Neural crest cell (in vitro differentiated cells): ENCODE measurements around the gene OR2D3. TPM values are rescaled to one million over a fixed set of nuclear protein-coding genes. Genes with fewer than 3 reads are reported as not detected.
"Not testable (repeated sequence)": the region's sequence is repeated elsewhere in the genome, so short reads cannot be mapped to it uniquely, and the experiment has no call there.

Experiments used
- DNase-seq: peaks from one replicate; pipeline ENCODE4 v3.0.0; 2021; ENCODE audit warnings: low read depth, mixed read lengths, low spot score
- H3K27ac Mint-ChIP-seq: one replicate; pipeline ENCODE4 v1.8.0; 2021; ENCODE audit warnings: mild to moderate bottlenecking, mixed read lengths; ENCODE audit not compliant: unreplicated experiment
- H3K27me3 Mint-ChIP-seq: 2 replicates; pipeline ENCODE4 v1.8.0; 2021; ENCODE audit warnings: low read depth, mild to moderate bottlenecking, mixed read lengths
- H3K36me3 Mint-ChIP-seq: 2 replicates; pipeline ENCODE4 v1.8.0; 2021; ENCODE audit warnings: low read depth, mild to moderate bottlenecking, mixed read lengths
- H3K4me1 Mint-ChIP-seq: 2 replicates; pipeline ENCODE4 v1.8.0; 2021; ENCODE audit warnings: mixed read lengths
- H3K4me3 Mint-ChIP-seq: one replicate; pipeline ENCODE4 v1.8.0; 2021; ENCODE audit warnings: mild to moderate bottlenecking, mixed read lengths
- H3K9me3 Mint-ChIP-seq: 2 replicates; pipeline ENCODE4 v1.8.0; 2021; ENCODE audit warnings: mixed read lengths
- CTCF ChIP-seq: fragments of 200-600 bp; sonication (generic); conservative IDR thresholded peaks from 2 replicates; pipeline ENCODE4 v1.5.0; 2021; ENCODE audit warnings: antibody characterized with exemption, mild to moderate bottlenecking
- total RNA-seq: library from RNA; stranded (reverse); gene quantifications from 2 replicates; pipeline ENCODE4 v1.2.1, GENCODE V29; 2021

OR2D3 gene
- total RNA-seq, 1 donor from 2014 or later = not detected

GRCh38 chr11:6928916-6929315, 8.1 kb downstream of the OR2D3 start:
- H3K36me3 Mint-ChIP-seq = peaks cover 6% of the 10 kb centered on the region
- H3K27ac Mint-ChIP-seq = no peak overlapping the region
- TF ChIP-seq CTCF = no peak
- H3K4me1 Mint-ChIP-seq = peaks cover 32% of the 10 kb centered on the region
- no peaks in the 10 kb centered on the region for H3K27me3 Mint-ChIP-seq
- no peak for DNase-seq
- no peaks in the 10 kb centered on the region for H3K9me3 Mint-ChIP-seq
- peak overlapping the region; percentile 54 for H3K4me3 Mint-ChIP-seq

GRCh38 chr11:6931146-6931713, 10.4 kb downstream of the OR2D3 start:
- no peak for DNase-seq
- no peak for TF ChIP-seq CTCF
- Mint-ChIP-seq H3K36me3 (peaks cover 18% of the 10 kb centered on the region), H3K4me3 (no peak overlapping the region), H3K27ac (no peak overlapping the region), H3K4me1 (peaks cover 23% of the 10 kb centered on the region), H3K9me3 (no peaks in the 10 kb centered on the region), H3K27me3 (no peaks in the 10 kb centered on the region)

DNA sequence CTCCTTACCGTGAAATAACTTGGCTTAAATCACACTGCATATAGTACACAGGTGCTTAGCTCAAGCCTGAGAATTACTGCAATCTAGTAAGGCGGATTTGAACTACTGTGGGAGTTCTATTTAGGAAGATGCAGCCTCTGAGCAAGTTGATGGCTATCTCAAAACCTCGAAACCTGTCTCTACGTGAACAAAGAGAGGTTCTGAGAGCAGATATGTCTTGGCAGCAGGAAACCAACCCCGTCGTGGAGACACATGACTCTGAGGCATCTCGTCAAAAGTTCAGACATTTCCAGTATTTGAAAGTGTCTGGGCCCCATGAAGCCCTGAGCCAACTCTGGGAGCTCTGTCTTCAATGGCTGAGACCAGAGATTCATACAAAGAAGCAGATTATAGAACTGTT, 11.3 kb downstream of the OR2D3 start:
- Mint-ChIP-seq H3K36me3 (peaks cover 22% of the 10 kb centered on the region), H3K9me3 (no peaks in the 10 kb centered on the region), H3K4me1 (peaks cover 17% of the 10 kb centered on the region), H3K27ac (no peak overlapping the region), H3K27me3 (no peaks in the 10 kb centered on the region), H3K4me3 (no peak overlapping the region)
- DNase-seq = no peak
- no peak for TF ChIP-seq CTCF

DNA sequence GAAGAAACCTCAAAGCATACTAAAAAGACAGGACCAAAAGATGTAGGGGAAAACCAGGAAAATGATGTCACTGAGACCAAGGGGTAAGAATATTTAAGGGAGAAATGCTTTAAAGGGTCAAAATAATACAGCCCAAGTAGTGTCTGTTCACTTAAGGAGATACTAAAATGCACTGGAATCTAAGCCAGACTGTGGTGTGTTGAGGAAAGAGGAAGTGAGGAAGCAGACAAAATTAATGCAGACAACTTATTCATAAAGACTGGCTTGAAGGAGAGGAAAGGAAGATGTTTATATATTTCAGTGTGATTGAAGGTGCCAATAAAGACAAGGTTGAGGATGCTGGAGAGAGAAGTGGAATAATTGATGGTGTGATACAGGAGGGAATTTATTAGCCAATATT, 21.2 kb downstream of the OR2D3 start:
- no peak for DNase-seq
- Mint-ChIP-seq H3K27me3 (no peaks in the 10 kb centered on the region), H3K4me1 (no peaks in the 10 kb centered on the region), H3K9me3 (no peaks in the 10 kb centered on the region), H3K27ac (peak overlapping the region; percentile 2), H3K4me3 (no peak overlapping the region), H3K36me3 (peaks cover 10% of the 10 kb centered on the region)
- no peak for TF ChIP-seq CTCF

DNA sequence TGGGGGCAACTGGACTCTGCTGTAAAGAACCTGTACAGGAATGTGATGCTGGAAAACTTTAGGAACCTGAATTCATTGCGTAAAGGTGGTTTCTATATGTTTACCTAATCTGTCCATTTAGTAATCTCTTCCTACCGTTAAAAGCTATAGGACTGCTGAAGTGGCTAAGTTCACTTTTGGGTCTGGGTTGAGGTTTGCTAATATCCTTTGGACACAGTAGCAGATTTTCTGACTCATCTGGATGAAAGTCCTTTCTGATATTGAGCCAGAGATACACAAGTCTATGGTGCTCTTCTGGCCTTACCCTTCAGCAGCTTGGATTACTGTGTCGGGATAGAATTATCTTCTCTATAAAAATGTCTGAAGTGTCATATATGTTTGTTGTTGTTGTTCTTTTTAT, 22.3 kb downstream of the OR2D3 start:
- no peak for DNase-seq
- Mint-ChIP-seq H3K36me3 (peaks cover 15% of the 10 kb centered on the region), H3K27me3 (no peaks in the 10 kb centered on the region), H3K27ac (no peak overlapping the region), H3K4me1 (no peaks in the 10 kb centered on the region), H3K9me3 (no peaks in the 10 kb centered on the region), H3K4me3 (no peak overlapping the region)
- no peak for TF ChIP-seq CTCF

DNA sequence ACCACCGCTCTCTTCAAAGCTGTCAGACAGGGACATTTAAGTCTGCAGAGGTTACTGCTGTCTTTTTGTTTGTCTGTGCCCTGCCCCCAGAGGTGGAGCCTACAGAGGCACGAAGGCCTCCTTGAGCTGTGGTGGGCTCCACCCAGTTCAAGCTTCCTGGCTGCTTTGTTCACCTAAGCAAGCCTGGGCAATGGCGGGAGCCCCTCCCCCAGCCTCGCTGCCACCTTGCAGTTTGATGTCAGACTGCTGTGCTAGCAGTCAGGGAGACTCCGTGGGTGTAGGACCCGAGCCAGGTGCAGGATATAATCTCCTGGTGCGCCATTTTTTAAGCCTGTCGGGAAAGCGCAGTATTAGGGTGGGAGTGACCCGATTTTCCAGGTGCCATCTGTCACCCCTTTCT, 33.4 kb downstream of the OR2D3 start:
- peaks cover 45% of the 10 kb centered on the region for H3K36me3 Mint-ChIP-seq
- not testable (repeated sequence) for DNase-seq, H3K27ac Mint-ChIP-seq, H3K9me3 Mint-ChIP-seq, H3K4me3 Mint-ChIP-seq, H3K4me1 Mint-ChIP-seq, H3K27me3 Mint-ChIP-seq
